Ectodermal cell (in vitro differentiated cells): Measurements from ENCODE around the gene BCOR.

Experiments
- H3K27ac ChIP-seq: 2 replicates; pipeline ENCODE4 v1.7.0; 2013; ENCODE audit warnings: mild to moderate bottlenecking, low read depth, low read length; ENCODE audit not compliant: insufficient read depth, poor library complexity, severe bottlenecking
- H3K27me3 ChIP-seq: 2 replicates; pipeline ENCODE4 v1.7.0; 2013; ENCODE audit warnings: mild to moderate bottlenecking, low read length; ENCODE audit not compliant: insufficient read depth, control insufficient read depth, poor library complexity, severe bottlenecking
- H3K36me3 ChIP-seq: one replicate; pipeline ENCODE4 v1.7.0; 2013; ENCODE audit warnings: low read length; ENCODE audit not compliant: control insufficient read depth, insufficient read depth
- H3K4me1 ChIP-seq: one replicate; pipeline ENCODE4 v1.7.0; 2013; ENCODE audit warnings: low read length; ENCODE audit not compliant: control insufficient read depth, insufficient read depth
- H3K4me3 ChIP-seq: 2 replicates; pipeline ENCODE4 v1.7.0; 2013; ENCODE audit warnings: low read depth, low read length, control low read depth; ENCODE audit not compliant: insufficient read depth
- H3K9me3 ChIP-seq: 2 replicates; pipeline ENCODE4 v1.7.0; 2013; ENCODE audit warnings: mild to moderate bottlenecking, low read length, moderate library complexity; ENCODE audit not compliant: control insufficient read depth
- WGBS, 2 experiments: methylation state at CpG; one replicate each; pipeline ENCODE4 v1.1.7; 2013; ENCODE audit warnings: missing lambda C conversion rate in 2 of 2; 5-methylcytosine and 5-hydroxymethylcytosine counted together

BCOR gene

GRCh38 chrX:40050532-40050931 is 47.2 kb downstream of the BCOR start:
- no peak overlapping the region for H3K27ac ChIP-seq
- no peaks in the 10 kb centered on the region for H3K4me1 ChIP-seq
- H3K27me3 ChIP-seq = no peaks in the 10 kb centered on the region
- no peak overlapping the region for H3K4me3 ChIP-seq
- H3K36me3 ChIP-seq = peaks cover 62% of the 10 kb centered on the region
- 100% methylated on average over 1 of the region's 1 CpG; no CpG with 5 or more reads in 1 of the 2 experiments for WGBS, 2 experiments
- peaks cover 3% of the 10 kb centered on the region for H3K9me3 ChIP-seq

DNA sequence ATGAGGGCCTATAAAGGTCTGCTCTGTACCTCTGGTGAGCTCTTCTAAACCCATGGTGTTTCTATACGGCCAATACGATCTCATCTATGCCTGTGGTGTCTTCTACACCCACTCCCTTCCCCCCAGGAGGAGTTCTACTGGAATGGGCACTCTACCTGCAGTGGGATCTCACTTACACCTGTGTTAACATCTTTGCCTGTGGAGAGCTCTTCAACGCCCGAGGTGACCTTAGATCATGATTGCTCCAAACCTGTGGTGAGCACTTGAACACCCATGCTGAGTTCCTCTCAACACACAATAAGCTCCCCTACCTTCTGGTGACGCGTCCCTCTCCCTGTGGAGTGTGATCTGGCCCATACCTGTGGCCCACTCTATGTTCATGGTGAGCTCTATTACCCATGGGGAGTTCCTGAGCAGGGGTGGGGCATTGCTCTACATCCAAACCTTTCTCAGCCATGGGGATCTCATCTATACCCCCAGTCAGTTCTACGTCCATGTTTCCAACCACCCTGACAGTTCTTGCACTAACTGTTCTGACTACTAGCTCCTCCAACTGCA is 48.6 kb downstream of the BCOR start:
- Histone ChIP-seq H3K4me1 (no peaks in the 10 kb centered on the region), H3K27ac (no peak overlapping the region), H3K9me3 (peaks cover 3% of the 10 kb centered on the region), H3K36me3 (peaks cover 55% of the 10 kb centered on the region), H3K27me3 (no peaks in the 10 kb centered on the region), H3K4me3 (no peak overlapping the region)
- 92 to 97% methylated on average over 7 of the region's 7 CpGs for WGBS, 2 experiments

DNA sequence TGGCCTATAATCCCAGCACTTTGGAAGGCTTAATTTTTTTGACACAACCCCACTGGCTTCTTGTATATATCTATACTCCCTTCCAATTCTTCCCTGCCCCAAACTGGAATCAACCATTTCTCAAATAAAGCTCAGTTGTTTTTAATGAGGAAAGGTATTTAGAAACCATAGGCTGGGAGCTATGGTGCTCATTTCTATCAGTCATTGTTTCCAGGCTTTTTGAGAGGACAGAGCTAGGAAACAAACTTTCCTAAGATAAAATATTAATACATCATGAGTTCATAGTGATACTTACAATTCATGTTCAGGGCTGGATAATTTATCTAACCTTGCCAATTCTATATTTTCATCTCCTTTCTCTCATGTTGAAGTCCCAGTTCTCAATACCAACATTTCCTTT is 50.3 kb downstream of the BCOR start:
- no peak overlapping the region for H3K4me3 ChIP-seq
- peaks cover 38% of the 10 kb centered on the region for H3K36me3 ChIP-seq
- H3K4me1 ChIP-seq = no peaks in the 10 kb centered on the region
- peaks cover 3% of the 10 kb centered on the region for H3K9me3 ChIP-seq
- H3K27me3 ChIP-seq = no peaks in the 10 kb centered on the region
- H3K27ac ChIP-seq = no peak overlapping the region

DNA sequence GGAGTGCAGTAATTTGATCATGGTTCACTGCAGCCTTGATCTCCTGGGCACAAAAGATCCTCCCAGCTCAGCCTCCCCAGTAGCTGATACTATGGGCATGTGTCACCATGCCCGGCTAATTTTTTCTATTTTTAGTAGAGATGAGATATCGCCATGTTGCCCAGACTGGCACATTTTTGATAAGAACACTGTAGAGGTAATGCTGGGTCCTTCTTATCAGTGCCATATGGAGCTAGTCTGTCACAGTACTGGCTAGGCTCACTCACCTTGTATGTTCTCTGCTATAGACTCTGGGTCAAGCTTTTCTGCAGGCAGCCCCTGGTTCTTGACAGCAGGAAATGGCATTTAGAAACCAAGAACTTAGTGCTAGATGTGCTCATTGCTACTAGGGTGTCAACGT is 53.9 kb downstream of the BCOR start:
- H3K36me3 ChIP-seq = peaks cover 8% of the 10 kb centered on the region
- H3K4me3 ChIP-seq = no peak overlapping the region
- H3K9me3 ChIP-seq = no peaks in the 10 kb centered on the region
- no peaks in the 10 kb centered on the region for H3K4me1 ChIP-seq
- no peak overlapping the region for H3K27ac ChIP-seq
- H3K27me3 ChIP-seq = no peaks in the 10 kb centered on the region
- 81 to 90% methylated on average over 3 of the region's 3 CpGs for WGBS, 2 experiments

DNA sequence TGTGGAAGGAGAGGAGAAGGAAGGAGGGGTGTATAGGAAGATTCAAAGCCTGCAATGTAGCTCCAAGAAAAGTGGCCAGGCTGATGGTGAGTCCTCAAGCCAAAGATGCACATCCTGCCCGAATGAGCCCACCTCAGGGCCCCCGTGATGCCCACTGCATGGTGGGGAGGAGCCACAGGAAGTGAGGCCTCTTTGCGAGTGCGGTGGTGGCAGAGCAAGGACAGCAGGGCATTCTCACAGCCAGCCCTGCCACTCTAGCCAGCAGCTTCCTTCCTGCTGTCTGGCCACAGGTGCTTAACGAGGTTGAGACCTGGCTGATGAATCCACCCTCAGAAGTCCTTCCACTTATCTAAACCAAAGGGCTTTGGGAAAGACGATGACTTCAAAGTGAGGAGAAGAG is 55.8 kb downstream of the BCOR start:
- no peaks in the 10 kb centered on the region for H3K27me3 ChIP-seq
- no peaks in the 10 kb centered on the region for H3K4me1 ChIP-seq
- WGBS, 2 experiments = 59 to 68% methylated on average over 6 of the region's 6 CpGs

GRCh38 chrX:40040686-40041461 is 56.9 kb downstream of the BCOR start:
- no peak overlapping the region for H3K27ac ChIP-seq

More for the DNA sequence above, 55.8 kb downstream of the BCOR start:
- Histone ChIP-seq H3K4me3 (no peak overlapping the region), H3K36me3 (no peaks in the 10 kb centered on the region), H3K27ac (no peak overlapping the region), H3K9me3 (no peaks in the 10 kb centered on the region)

GRCh38 chrX:40039887-40040286 is 57.9 kb downstream of the BCOR start:
- H3K9me3 ChIP-seq = no peaks in the 10 kb centered on the region
- no peaks in the 10 kb centered on the region for H3K4me1 ChIP-seq
- WGBS, 2 experiments = 83 to 96% methylated on average over 8 of the region's 8 CpGs
- no peak overlapping the region for H3K4me3 ChIP-seq
- H3K36me3 ChIP-seq = no peaks in the 10 kb centered on the region
- no peaks in the 10 kb centered on the region for H3K27me3 ChIP-seq
- H3K27ac ChIP-seq = no peak overlapping the region

More at GRCh38 chrX:40040686-40041461, 56.9 kb downstream of the BCOR start:
- Histone ChIP-seq H3K27me3 (no peaks in the 10 kb centered on the region), H3K36me3 (no peaks in the 10 kb centered on the region), H3K9me3 (no peaks in the 10 kb centered on the region), H3K4me3 (no peak overlapping the region), H3K4me1 (no peaks in the 10 kb centered on the region)
- 36 to 59% methylated on average over 3 to 4 of the region's 4 CpGs for WGBS, 2 experiments

DNA sequence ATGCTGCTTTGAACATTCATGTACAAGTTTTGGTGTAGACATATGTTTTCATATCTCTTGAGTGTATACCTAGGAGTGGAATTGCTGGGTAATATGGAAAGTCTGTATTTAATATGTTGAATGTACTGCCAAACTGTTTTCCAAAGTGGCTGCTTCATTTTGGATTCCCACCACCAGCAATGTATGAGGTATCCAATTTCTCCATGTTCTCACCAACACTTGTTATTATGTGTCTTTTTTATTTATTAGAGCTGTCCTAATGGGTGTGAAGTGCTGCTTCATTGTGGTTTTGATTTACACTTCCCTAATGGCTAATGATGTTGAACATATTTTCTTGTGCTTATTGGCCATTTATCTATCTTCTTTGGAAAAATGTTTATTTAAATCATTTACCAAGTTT is 60.4 kb downstream of the BCOR start:
- H3K4me3 ChIP-seq = no peak overlapping the region
- H3K36me3 ChIP-seq = no peaks in the 10 kb centered on the region
- H3K9me3 ChIP-seq = no peaks in the 10 kb centered on the region
- no peaks in the 10 kb centered on the region for H3K4me1 ChIP-seq
- no peak overlapping the region for H3K27ac ChIP-seq
- H3K27me3 ChIP-seq = no peaks in the 10 kb centered on the region

DNA sequence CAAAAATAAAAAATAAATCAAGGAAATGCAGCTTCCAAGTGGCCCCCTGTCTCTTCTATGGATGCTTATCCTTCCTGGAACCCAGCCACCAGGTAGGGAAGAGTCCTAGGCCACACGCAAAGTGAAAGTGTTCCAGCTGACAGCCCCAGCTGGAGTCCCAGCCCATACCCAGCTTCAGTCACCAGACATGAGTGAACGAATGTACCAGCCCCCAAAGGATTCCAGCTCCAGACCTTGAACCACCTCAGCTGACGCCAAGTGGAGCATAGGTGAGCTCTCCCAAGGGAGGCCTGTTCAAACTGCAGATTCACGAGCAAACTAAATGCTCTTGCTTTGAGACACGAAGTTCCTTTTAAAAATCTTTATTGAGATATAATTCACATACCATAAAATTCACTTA is 62.0 kb downstream of the BCOR start:
- 87 to 88% methylated on average over 3 to 4 of the region's 5 CpGs for WGBS, 2 experiments
- Histone ChIP-seq H3K4me3 (no peak overlapping the region), H3K27ac (no peak overlapping the region), H3K27me3 (no peaks in the 10 kb centered on the region), H3K9me3 (no peaks in the 10 kb centered on the region), H3K4me1 (no peaks in the 10 kb centered on the region), H3K36me3 (no peaks in the 10 kb centered on the region)

DNA sequence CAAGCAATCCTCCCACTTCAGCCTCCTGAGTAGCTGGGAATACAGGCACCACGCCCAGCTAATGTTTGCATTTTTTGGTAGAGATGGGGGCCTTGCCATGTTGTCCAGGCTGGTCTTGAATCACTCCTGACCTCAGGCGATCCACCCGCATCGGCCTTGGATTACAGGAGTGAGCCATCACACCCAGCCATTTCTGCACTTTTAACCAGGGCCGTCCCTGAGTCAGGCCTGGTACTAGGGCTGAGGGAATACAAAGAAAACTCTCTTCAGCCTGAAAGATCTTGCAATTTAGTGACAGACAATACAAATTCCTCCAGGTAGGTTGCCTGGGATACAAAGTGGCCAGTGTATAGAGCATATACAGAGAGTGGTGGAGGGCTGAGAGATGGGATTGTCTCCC is 65.8 kb downstream of the BCOR start:
- no peak overlapping the region for H3K4me3 ChIP-seq
- H3K27ac ChIP-seq = peak overlapping the region; percentile 50
- no peaks in the 10 kb centered on the region for H3K4me1 ChIP-seq
- no peaks in the 10 kb centered on the region for H3K9me3 ChIP-seq
- no peaks in the 10 kb centered on the region for H3K36me3 ChIP-seq
- H3K27me3 ChIP-seq = no peaks in the 10 kb centered on the region
- WGBS, 2 experiments = 82 to 83% methylated on average over 4 to 5 of the region's 5 CpGs
